HG02588 (cell line): ENCODE data around the gene DOCK3.
"Not testable (repeated sequence)": the region's sequence is repeated elsewhere in the genome, so short reads cannot be mapped to it uniquely, and the experiment has no call there.

Experiments used
- ATAC-seq: cut with Tn5 transposase; IDR thresholded peaks from one replicate; pipeline ENCODE4 v1.9.1; 2021; ENCODE audit warnings: mild to moderate bottlenecking, moderate library complexity; ENCODE audit not compliant: unreplicated experiment

The DOCK3 gene

GRCh38 chr3:50649451-50649931 lies 25.2 kb upstream of the DOCK3 start:
- no peak for ATAC-seq

DNA sequence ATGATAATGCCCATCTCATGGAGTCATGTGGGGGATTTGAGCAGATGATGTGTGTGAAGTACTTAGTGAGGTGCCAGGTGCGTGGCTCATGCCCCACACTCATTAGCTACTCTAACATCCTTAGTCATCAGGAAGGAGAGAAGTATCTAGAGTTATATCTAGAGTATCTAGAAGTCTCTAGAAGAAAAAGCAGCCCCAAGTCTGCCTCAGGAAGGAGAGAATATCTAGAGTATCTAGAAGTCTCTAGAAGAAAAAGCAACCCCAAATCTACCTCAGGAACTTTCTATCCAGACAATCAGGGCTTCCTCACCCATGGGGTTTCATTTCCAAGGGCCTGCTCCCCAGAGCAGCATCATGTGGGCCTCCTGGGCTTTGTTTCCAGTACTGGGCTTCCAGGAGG lies 24.7 kb upstream of the DOCK3 start:
- no peak for ATAC-seq

- ATAC-seq: no peak
Measured at GRCh38 chr3:50651445-50651844, 23.3 kb upstream of the DOCK3 start.

- ATAC-seq: no peak
Measured at GRCh38 chr3:50651920-50652529, 22.7 kb upstream of the DOCK3 start.

DNA sequence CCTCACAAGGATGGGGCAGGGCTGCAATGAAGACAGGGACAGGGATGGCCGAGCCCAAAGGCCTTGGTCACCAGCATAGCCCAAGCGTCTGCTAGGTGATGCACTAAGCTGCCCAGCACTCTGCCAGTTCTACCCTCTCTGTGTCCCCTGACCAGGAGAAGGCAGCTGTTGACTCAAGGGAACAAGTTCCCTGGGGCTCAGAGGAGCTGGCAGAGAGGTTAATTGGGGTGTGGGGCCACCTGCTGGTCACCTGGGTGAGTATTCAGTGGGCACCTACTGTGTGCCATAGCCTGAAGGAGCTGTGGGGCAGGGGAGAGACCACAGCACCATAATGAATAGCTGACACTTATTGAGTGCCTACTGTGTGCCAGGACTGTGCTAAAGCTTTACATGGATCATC lies 22.0 kb upstream of the DOCK3 start:
- ATAC-seq: no peak

GRCh38 chr3:50653937-50654595 lies 20.7 kb upstream of the DOCK3 start:
- ATAC-seq: no peak

DNA sequence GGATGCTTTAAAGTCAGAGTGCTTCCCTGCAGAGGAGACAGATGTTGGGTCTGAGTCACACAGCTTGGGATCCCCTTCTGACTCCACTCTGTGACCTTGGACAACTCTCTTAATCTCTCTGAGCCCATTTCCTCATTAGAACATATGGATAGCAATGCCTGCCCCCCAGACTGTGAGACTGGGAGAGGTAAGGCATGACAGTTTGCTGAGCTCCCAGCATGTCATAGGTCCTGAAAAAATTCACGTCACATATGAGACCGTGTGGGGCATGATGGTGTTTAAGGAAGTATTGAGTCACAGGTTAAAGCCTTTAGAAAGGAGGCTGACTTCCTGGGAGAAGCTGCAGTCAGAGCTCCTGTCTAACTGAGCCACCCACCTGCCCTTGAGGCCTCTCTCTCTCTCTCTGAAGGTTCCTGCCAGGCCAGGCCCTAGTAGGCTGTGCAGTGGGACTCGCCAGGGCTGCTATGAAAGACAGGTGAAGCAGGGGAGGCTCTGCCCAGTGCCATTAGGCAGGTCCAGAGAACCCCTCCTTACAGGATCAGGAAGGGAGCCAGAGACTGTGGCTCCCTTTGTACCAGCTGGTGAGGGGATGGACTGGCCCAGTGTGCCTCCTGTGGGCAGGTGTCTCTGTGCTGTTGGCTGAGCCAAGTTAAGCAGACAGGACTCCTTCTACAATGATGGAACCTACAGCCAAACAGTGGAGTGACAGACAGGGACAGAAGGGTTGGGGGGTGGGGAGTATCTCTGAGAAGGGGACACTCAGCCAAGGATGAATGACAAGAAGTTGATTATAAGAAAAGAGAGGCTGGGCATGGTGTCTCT lies 19.5 kb upstream of the DOCK3 start:
- no peak for ATAC-seq

DNA sequence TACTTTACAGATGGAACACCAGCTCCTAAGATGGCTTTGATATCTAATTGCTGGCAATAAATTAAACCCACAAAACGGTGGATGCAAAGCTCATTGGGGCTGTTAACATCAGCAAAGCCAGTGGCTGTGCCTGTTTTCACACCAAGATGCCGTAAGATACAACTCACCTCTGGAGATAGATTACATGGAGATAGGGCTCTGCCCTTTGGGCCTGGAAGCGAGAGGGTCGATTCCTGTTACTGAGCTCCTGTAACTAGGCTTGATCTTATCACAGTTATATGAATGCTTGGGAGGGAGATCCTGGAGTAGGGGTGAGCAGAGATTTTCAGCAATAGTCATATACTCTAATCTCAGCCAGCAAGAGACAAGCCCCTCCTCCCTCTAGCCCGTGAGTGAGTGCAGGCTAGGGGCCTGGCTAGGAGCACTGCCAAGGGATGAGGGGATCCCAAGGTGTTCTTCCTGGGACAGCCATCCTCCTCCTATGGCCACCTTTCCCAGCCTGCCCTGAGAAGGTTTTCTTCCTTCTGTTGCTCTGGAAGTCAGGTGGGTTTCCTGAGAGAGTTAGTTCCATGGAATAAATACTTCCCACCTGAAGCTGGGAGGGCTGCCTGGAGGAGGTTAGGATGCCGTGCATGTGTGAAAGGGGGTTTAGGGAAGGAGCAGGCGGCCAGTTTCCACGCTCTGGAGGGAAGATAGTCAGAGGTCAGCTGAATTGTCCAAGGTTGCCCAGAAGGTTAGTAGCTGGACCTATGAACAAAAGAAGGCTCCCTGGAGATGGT lies 18.1 kb upstream of the DOCK3 start:
- no peak for ATAC-seq

DNA sequence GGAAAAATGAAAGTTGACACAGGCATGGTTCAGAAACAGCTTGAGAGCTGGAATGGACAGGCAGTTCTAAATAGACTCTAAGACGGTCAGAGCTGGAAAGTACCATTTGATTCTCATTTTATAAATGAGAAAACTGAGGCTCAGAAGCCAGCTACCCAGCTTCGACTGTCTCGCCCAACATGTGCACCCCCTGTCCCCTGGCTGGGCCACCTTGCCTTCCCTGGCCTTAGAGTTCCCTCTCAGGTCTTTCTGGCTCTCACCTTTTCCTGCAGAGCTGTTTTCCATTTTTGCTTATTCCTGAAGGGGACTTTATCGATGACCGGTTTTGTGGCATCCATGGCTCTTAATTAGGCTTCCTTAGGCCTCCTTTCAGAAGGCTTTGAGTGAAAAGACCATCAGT lies 17.3 kb upstream of the DOCK3 start:
- no peak for ATAC-seq

DNA sequence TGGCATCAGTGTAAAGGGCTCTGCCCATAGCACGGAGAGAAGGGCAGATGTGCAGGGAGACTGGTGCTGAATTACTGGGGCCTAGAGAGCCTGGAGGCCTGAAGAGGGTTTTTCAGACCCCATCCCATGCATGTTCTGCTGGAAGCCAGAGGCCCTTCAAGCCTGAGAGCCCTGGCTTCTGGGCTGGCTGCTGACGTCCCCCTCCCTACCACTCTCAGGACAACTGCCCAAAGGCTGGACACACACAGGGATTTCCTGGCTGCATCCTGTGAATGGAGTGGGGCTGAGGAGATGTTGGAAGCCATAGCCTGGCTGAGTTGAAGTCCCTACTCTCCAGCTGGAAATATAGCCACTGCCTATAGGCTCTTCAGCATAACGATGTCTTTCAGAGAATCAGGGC lies 16.9 kb upstream of the DOCK3 start:
- no peak for ATAC-seq

DNA sequence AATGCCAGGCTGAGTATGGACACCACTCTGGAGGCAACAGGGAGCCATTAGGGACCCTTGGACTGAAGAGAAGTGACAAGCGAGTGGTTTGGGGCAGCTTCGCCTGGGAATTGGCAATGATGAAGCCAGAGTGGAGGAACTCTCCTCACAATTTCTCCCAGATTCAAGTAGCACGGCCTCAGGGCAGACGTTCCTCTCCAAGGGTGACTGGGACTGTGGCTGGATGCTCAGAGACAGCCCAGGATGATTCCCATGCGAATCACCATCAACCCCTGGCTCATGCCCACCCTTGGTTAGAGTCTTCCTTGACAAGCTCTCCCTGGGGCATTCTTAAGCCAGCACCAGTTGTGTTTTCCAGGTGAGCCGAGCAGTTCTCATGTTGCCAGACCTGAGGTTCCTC lies 16.3 kb upstream of the DOCK3 start:
- ATAC-seq: no peak

DNA sequence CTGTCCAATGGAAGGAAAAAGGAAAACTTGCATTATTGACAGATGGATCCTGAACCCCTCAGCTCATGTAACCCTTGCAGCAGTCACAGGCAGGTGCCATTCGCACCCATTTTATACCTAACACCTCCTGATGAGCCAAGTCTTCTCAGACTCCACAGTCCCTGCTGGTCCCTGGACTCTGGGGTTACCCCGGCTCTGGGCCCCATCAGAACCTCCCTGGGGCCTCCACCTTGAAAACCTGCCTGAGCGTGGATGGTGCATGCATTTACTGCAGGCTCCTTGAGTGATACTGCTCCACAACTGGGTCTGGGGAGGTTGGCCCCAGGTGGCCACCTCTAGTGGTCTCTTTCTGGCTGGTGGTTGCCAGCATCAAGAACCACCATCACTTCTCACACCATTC lies 15.9 kb upstream of the DOCK3 start:
- ATAC-seq: no peak

- ATAC-seq: no peak
Measured at GRCh38 chr3:50660386-50660785, 14.3 kb upstream of the DOCK3 start.

DNA sequence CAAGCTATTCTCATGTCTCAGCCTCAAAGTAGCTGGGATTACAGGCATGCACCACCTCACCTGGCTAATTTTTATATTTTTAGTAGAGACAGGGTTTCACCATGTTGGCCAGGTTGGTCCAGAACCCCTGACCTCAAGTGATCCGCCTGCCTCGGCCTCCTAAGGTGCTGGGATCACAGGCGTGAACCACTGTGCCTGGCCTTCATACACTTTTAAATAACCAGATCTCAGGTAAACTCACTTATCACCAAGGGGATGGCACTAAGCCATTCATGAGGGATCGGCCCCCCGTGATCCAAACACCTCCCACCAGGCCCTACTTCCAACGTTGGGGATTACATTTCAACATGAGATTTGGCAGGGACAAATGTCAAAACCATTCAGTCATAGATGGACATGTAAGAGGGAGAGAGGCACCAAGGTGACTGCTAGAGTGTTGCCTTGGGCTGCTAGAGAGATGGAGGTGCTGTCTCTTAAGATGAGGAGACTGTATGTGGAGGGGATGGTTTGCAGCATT lies 13.3 kb upstream of the DOCK3 start:
- ATAC-seq: no peak

DNA sequence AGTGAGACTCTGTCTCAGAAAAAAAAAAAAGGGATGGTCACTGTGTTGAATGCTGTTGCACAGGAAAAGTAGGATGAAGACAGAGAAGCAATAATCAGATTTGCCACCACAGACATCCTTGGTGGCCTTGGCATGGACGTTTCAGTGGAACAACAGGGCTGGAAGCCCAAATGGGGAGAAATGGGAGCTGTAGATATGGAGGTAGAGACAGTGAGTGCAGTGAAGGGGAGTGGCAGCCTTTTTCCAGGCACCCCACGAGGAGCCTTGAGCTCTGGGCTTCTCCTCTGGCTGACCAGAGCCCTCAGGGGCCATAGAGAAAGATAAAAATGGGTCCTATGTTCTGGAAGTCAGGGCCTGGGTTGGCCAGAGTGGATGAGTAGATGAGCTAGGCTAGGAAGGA lies 12.3 kb upstream of the DOCK3 start:
- ATAC-seq: no peak

- no peak for ATAC-seq
Measured at GRCh38 chr3:50665081-50665840, 9.5 kb upstream of the DOCK3 start.

GRCh38 chr3:50665841-50666115 lies 8.9 kb upstream of the DOCK3 start:
- not testable (repeated sequence) for ATAC-seq

DNA sequence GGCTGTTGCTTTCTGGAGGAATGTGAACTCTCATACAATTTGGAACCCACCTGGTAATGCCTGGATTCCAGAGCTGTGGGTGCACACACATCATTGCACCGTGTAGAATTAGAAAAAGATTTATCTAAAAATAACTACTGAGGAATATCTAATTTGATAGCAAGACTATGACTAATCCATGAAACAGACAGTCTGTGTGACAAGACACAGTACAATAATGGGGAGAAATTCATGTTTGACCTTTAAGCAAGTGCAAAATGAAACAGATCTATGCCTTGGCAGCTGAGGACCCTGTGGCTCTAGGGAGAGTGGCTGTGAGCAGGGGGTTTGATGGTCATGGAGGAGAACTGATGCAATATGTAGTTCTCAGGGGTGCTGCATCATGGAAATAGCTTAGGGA lies 7.9 kb upstream of the DOCK3 start:
- no peak for ATAC-seq

DNA sequence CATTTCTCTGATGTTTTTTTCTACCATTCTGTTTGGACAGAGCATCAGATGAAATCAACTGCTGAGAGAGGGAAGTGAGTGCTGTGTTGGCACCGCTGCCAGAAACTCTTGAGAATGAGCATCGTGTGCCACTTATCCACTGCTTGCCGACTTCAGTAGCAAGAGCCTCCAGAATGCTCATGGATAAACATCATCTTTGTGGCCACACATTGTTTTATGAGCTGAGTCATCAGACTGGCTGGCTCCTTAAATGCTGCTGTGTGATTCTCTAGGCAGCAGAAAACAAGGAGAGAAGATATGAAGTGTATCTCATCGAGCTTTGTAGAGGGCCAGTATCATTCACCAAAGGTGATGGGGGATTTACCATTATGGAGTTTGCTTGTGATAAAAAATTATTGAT lies 3.4 kb upstream of the DOCK3 start:
- no peak for ATAC-seq

DNA sequence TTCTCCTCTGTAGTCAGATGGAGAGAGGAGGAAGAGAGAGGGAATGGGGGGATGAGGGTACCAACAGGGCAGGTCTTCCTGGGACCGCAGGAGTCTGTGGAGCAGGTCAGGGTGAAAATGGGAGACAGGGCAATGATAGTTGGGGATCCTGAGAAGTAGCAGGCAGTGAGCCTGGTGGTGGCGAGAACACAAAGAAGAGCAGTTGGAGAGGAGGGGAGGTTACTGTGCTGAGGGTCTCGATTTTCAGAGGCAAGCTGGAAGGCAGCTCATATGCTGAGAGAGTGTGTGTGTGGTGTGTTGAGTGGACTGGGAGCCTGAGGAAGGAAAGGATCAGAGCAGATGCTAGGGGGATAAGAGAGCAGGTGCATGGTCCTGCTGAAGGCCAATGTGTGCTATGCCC lies 2.1 kb upstream of the DOCK3 start:
- ATAC-seq: no peak

DNA sequence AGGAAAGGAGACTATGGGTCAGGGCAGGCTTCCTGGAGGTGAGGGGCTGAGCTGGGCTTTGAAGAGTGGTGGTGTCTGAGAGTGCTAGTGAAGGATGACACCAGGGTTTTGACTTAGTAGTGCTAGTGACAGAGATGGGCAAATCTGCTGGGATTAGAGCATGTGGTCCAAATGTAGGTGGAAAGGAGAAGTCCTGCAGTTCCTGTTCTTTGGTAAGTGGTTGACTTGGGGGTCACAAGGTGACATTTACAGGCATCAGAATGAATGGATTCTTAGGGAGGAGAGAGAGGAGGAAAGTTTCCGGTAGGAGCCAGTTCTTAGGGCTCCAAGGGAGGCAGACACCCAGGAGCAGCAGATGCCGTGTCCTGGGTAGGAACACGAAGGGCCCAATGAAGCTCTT lies 796 bp upstream of the DOCK3 start:
- no peak for ATAC-seq
